Lower leg skin (tissue), 4 donors: ENCODE data around the gene ZNF296. TPM values are rescaled to one million over a fixed set of nuclear protein-coding genes. Genes with fewer than 3 reads are reported as not detected.

ENCODE experiments used
- DNase-seq, 2 donors: peaks; one replicate each; pipeline ENCODE4 v3.0.0-alpha.2; 2019; ENCODE audit warnings: low spot score in 2 of 2
- H3K4me3 ChIP-seq: fragments of 200-600 bp; sonication (generic); 2 replicates; pipeline ENCODE4 v1.5.1; 2017; ENCODE audit warnings: mild to moderate bottlenecking, low read depth; ENCODE audit not compliant: poor library complexity, severe bottlenecking
- CTCF ChIP-seq, 3 donors: fragments of 450-650 bp; IDR thresholded peaks; one replicate each; pipeline ENCODE4 v1.5.1; 2016; ENCODE audit warnings: antibody characterized with exemption in 3 of 3, mild to moderate bottlenecking in 3 of 3, moderate library complexity in 2 of 3
- POLR2A ChIP-seq, 2 donors: fragments of 450-650 bp; IDR thresholded peaks; one replicate each; pipeline ENCODE4 v1.6.1; 2016 to 2017; ENCODE audit warnings: antibody characterized with exemption in 2 of 2, mild to moderate bottlenecking in 1 of 2, moderate library complexity in 1 of 2
- WGBS, 2 donors: methylation state at CpG; one replicate each; pipeline ENCODE4 v1.1.5; 2018; 5-methylcytosine and 5-hydroxymethylcytosine counted together
- intact Hi-C: fragments of 100-400 bp; cut with DNase I; formaldehyde crosslinking; loops from one replicate; pipeline ENCODE4 v1.15.0; 2023; ENCODE audit warnings: low total_unique reads
- total RNA-seq, 4 donors: library from RNA; depleted of rRNA; stranded (reverse); fragments of >200 nt; gene quantifications; one replicate each; pipeline ENCODE4 v1.1.0, GENCODE V29; 2016

ZNF296 gene
- total RNA-seq, 4 donors from 2014 or later: 2.4 to 7.8 (median 4.8) TPM

- no peak overlapping the region for H3K4me3 ChIP-seq
- 55 to 60% methylated on average over 15 of the region's 15 CpGs for WGBS, 2 donors
- DNase-seq: no peak
- TF ChIP-seq CTCF (IDR thresholded peaks at IDR 0.05) (no peak), POLR2A (IDR thresholded peaks at IDR 0.05) (no peak)
- intact Hi-C loops: no loop called here
Measured at GRCh38 chr19:45076851-45077730, 813 bp upstream of the ZNF296 start.

DNA sequence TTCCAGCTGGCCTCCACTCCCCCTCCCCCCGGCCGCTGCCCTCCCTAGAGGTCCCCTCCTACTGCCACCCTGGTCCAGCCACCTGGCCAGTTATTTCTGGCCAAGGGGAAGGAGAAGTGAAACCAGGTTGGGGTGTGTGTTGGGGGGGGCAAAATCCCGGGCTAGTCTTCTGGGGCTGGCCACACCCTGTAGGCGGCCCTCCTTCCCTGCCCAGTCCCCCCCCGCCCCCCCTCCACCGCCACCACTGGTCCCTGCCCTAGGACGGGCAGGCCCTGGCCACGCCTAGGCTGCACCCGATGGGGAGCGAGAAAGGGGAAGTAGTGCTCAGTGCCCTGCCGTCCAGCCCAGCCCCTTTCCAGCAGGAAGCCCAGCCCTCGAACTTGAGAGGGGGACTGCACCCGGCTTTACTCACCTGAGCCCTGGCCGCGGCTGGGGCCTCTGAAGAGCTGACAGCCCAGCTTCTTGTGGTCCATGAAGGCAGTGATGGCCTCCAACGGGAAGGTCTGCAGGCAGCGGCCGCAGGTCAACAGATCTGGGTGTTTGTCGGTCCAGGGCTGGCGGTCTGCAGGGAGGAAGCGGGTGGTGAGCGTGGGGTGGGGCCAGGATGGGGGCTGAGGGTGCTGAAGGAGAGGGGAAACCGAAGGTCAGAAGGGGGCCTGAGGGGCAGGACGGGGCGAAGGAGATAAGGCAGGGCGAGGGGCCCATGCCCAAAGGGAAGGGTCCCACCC is 813 bp downstream of the ZNF296 start:
- WGBS, 2 donors: 10 to 15% methylated on average over 18 to 24 of the region's 26 CpGs
- DNase-seq: peak; percentile 68 to 94
- peak overlapping the region; percentile 34 for H3K4me3 ChIP-seq
- TF ChIP-seq POLR2A (IDR thresholded peaks at IDR 0.05) (no peak), CTCF (IDR thresholded peaks at IDR 0.05) (no peak)
- intact Hi-C loops: no loop called here

GRCh38 chr19:45074744-45075300 is 1.5 kb downstream of the ZNF296 start:
- intact Hi-C loops: no loop called here
- no peak for DNase-seq
- H3K4me3 ChIP-seq: no peak overlapping the region

GRCh38 chr19:45071969-45072790 is 4.1 kb downstream of the ZNF296 start:
- 78 to 80% methylated on average over 26 to 33 of the region's 34 CpGs for WGBS, 2 donors
- DNase-seq: no peak
- H3K4me3 ChIP-seq: no peak overlapping the region
- no peak for TF ChIP-seq CTCF (IDR thresholded peaks at IDR 0.05)
- no peak for TF ChIP-seq POLR2A (IDR thresholded peaks at IDR 0.05)
- intact Hi-C loops: no loop called here

More at GRCh38 chr19:45074744-45075300, 1.5 kb downstream of the ZNF296 start:
- no peak for TF ChIP-seq CTCF (IDR thresholded peaks at IDR 0.05)
- TF ChIP-seq POLR2A (IDR thresholded peaks at IDR 0.05): no peak
- 58 to 63% methylated on average over 10 to 11 of the region's 11 CpGs for WGBS, 2 donors

DNA sequence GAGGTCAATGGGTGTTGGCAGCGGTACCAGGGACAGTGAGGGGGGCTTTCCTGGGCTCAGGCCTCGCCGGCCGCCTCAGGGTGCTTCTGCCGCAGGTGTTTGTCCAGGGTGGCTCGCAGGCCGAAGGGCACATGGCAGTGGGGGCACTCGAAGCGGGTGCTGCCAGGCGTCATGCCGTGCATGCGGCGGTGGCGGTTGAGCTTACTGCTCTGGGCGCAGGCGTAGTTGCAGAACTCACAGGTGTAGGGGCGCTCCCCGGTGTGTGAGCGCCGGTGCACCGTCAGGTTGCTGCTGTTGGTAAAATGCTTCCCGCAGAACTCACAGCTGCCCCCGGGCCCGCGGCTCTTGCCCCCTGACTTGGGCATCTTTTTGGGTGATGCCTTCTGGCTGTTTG is 4.7 kb downstream of the ZNF296 start:
- H3K4me3 ChIP-seq: no peak overlapping the region
- TF ChIP-seq POLR2A (IDR thresholded peaks at IDR 0.05) (no peak), CTCF (IDR thresholded peaks at IDR 0.05) (no peak)
- WGBS, 2 donors: 62 to 67% methylated on average over 22 to 25 of the region's 25 CpGs
- no peak for DNase-seq
- intact Hi-C loops: no loop called here
